ENCODE data around the gene C2orf42. TPM values are rescaled to one million over a fixed set of nuclear protein-coding genes. Genes with fewer than 3 reads are reported as not detected.

C2orf42 gene
- total and polyA plus RNA-seq, 10 of the 15 experiments (the other 5 are each of a cell fraction or from before 2014, with no cell fraction given): 5.5 to 19.8 (median 11.5) TPM

DNA sequence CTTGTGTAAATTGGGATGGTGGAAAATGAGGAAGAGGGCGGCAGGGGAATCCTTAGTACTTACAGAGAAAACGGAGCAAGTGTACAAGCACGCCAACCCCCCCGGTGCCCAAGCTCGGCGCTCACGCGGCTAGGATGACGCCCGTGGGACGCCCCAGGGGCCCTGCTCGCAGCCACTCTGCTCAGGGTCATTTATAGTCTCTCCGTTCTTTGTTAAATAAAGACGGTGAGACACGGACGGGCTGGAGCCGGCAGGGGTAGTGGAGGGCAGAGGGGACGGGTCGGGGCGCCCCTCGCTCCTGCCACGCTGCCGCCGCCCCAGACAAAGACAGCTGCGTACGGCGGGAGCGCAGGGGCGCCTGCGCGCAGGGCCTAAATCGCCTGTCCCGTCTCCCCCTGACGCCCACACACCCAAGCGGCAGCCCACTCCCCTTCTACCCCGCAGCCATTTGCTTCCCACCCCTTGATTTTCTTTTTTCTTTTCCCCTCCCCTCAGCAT, 65.8 kb downstream of the C2orf42 start (continued):
- TF ChIP-seq, protein P1, sequence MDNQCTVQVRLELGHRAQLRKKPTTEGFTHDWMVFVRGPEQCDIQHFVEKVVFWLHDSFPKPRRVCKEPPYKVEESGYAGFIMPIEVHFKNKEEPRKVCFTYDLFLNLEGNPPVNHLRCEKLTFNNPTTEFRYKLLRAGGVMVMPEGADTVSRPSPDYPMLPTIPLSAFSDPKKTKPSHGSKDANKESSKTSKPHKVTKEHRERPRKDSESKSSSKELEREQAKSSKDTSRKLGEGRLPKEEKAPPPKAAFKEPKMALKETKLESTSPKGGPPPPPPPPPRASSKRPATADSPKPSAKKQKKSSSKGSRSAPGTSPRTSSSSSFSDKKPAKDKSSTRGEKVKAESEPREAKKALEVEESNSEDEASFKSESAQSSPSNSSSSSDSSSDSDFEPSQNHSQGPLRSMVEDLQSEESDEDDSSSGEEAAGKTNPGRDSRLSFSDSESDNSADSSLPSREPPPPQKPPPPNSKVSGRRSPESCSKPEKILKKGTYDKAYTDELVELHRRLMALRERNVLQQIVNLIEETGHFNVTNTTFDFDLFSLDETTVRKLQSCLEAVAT (IDR thresholded peaks at IDR 0.05): peak; percentile 86; the same call in 1 of the 2 replicates
- TF ChIP-seq TBL1XR1 (IDR thresholded peaks at IDR 0.05; ENCODE audit: low read depth, low read length): no peak; the same call in 1 of the 2 replicates
- TF ChIP-seq FOXM1 (IDR thresholded peaks at IDR 0.05; ENCODE audit: low read depth, low read length): 0 out of 2 replicates have a peak, but pooled peaks have one; percentile 24
- no peak for TF ChIP-seq IRF4 (IDR thresholded peaks at IDR 0.05; ENCODE audit: low read depth, low read length)
- no peak for TF ChIP-seq NFIC (IDR thresholded peaks at IDR 0.05; ENCODE audit: low read depth, low read length)
- TF ChIP-seq LARP7 (IDR thresholded peaks at IDR 0.05): peak; percentile 64
- no peak for TF ChIP-seq PML (IDR thresholded peaks at IDR 0.05; ENCODE audit: low read length)
- 0 out of 2 replicates have a peak, but pooled peaks have one; percentile 48 for TF ChIP-seq ZBTB4 (CRISPR knock-in tag; IDR thresholded peaks at IDR 0.05)
- TF ChIP-seq TARDBP (IDR thresholded peaks at IDR 0.05; ENCODE audit: borderline replicate concordance): no peak
- TF ChIP-seq RB1 (IDR thresholded peaks at IDR 0.05; ENCODE audit: borderline replicate concordance): peak; percentile 36; the same call in 1 of the 2 replicates
- peak; percentile 70 for TF ChIP-seq MEF2B (IDR thresholded peaks at IDR 0.05; ENCODE audit: partially characterized antibody, poor library complexity, severe bottlenecking)
- TF ChIP-seq, protein P2, sequence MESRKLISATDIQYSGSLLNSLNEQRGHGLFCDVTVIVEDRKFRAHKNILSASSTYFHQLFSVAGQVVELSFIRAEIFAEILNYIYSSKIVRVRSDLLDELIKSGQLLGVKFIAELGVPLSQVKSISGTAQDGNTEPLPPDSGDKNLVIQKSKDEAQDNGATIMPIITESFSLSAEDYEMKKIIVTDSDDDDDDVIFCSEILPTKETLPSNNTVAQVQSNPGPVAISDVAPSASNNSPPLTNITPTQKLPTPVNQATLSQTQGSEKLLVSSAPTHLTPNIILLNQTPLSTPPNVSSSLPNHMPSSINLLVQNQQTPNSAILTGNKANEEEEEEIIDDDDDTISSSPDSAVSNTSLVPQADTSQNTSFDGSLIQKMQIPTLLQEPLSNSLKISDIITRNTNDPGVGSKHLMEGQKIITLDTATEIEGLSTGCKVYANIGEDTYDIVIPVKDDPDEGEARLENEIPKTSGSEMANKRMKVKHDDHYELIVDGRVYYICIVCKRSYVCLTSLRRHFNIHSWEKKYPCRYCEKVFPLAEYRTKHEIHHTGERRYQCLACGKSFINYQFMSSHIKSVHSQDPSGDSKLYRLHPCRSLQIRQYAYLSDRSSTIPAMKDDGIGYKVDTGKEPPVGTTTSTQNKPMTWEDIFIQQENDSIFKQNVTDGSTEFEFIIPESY (IDR thresholded peaks at IDR 0.05): 0 out of 2 replicates have a peak, but pooled peaks have one; percentile 7
- TF ChIP-seq STAT1 (conservative IDR thresholded peaks at IDR 0.05): no peak
- TF ChIP-seq ZNF384 (IDR thresholded peaks at IDR 0.05; ENCODE audit: borderline replicate concordance, low read depth, low read length): peak; percentile 44
- no peak for TF ChIP-seq ATF2 (IDR thresholded peaks at IDR 0.05; ENCODE audit: low read length)
- no peak for TF ChIP-seq E4F1 (IDR thresholded peaks at IDR 0.05; ENCODE audit: borderline replicate concordance, partially characterized antibody)
- TF ChIP-seq SMAD5 (IDR thresholded peaks at IDR 0.05; ENCODE audit: low read depth): peak; percentile 31; the same call in 1 of the 2 replicates
- TF ChIP-seq POLR2AphosphoS2 (IDR thresholded peaks at IDR 0.05; ENCODE audit: low read depth, low read length): peak; percentile 39; the same call in 1 of the 2 replicates
- peak; percentile 70 to 72; a peak in 3 of 4 replicates for TF ChIP-seq BHLHE40 (IDR thresholded peaks at IDR 0.05; ENCODE audit: borderline replicate concordance in 1 of 2, low read depth in 2 of 2, low read length in 1 of 2)
- 0 out of 2 replicates have a peak, but pooled peaks have one; percentile 47 for TF ChIP-seq RCOR1 (conservative IDR thresholded peaks at IDR 0.05; ENCODE audit: low read depth, low read length)
